Lower lobe of right lung (tissue), 2 donors: ENCODE data around the gene ITPK1. TPM values are rescaled to one million over a fixed set of nuclear protein-coding genes. Genes with fewer than 3 reads are reported as not detected.

Source experiments
- ATAC-seq, 2 donors: fragments of 200-7000 bp; cut with Tn5 transposase; one replicate each; pipeline ENCODE4 v1.9.1; 2020 to 2022; ENCODE audit warnings: mild to moderate bottlenecking in 2 of 2, moderate library complexity in 2 of 2
- DNase-seq: peaks from one replicate; pipeline ENCODE4 v3.0.0-alpha.2; 2020
- H3K27ac ChIP-seq: fragments of 200-600 bp; one replicate; pipeline ENCODE4 v1.8.0; 2022
- H3K27me3 ChIP-seq: fragments of 200-600 bp; one replicate; pipeline ENCODE4 v1.8.0; 2022; ENCODE audit warnings: low read depth
- H3K36me3 ChIP-seq: fragments of 200-600 bp; one replicate; pipeline ENCODE4 v1.8.0; 2022; ENCODE audit warnings: mild to moderate bottlenecking
- H3K4me1 ChIP-seq: fragments of 200-600 bp; one replicate; pipeline ENCODE4 v1.8.0; 2022
- H3K4me3 ChIP-seq: fragments of 200-600 bp; one replicate; pipeline ENCODE4 v1.8.0; 2022; ENCODE audit warnings: mild to moderate bottlenecking
- H3K9me3 ChIP-seq: fragments of 200-600 bp; one replicate; pipeline ENCODE4 v1.8.0; 2022
- intact Hi-C: fragments of 100-400 bp; cut with DNase I; formaldehyde crosslinking; loops from one replicate; pipeline ENCODE4 v1.11.0; 2022
- total RNA-seq: library from RNA; stranded (reverse); fragmentation: NEBNext Ultra II Directional; extraction: Animal tissue kit (Norgen Biotek cat#: 25700); gene quantifications from one replicate; pipeline ENCODE4 v1.2.1, GENCODE V29; 2021
- TF ChIP-seq, protein P1 (sequence below): fragments of 200-600 bp; IDR thresholded peaks from one replicate; pipeline ENCODE4 v1.8.0; 2022; ENCODE audit warnings: antibody characterized with exemption, mild to moderate bottlenecking
- donor health status: DM: no; HTN: yes; CAD: no; lungs with severe emphysema.

ITPK1 gene
- total RNA-seq, 1 donor from 2014 or later, result 129 TPM

DNA sequence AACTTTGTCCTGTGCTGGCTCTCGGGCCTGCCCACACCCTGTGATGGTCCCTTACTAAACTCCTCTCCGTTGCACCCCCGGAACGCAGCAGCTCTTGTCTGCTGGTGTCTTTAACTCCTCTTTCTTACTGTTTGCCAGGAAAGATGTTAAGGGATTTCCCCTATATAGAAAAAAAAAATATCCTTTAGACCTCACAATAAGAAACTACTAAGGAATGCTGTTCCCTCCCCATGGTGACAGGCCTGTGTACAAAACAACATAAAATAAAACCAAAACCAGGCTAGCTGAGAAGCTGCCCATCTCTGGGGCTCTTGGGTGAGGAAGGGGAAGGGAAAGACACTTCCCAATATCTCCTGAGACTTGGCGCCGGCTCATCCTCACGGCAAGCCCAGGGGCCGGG, 97.4 kb downstream of the ITPK1 start:
- ATAC-seq, result no peak
- peaks cover 15% of the 10 kb centered on the region for H3K36me3 ChIP-seq
- TF ChIP-seq, protein P1, sequence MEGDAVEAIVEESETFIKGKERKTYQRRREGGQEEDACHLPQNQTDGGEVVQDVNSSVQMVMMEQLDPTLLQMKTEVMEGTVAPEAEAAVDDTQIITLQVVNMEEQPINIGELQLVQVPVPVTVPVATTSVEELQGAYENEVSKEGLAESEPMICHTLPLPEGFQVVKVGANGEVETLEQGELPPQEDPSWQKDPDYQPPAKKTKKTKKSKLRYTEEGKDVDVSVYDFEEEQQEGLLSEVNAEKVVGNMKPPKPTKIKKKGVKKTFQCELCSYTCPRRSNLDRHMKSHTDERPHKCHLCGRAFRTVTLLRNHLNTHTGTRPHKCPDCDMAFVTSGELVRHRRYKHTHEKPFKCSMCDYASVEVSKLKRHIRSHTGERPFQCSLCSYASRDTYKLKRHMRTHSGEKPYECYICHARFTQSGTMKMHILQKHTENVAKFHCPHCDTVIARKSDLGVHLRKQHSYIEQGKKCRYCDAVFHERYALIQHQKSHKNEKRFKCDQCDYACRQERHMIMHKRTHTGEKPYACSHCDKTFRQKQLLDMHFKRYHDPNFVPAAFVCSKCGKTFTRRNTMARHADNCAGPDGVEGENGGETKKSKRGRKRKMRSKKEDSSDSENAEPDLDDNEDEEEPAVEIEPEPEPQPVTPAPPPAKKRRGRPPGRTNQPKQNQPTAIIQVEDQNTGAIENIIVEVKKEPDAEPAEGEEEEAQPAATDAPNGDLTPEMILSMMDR, result no peak
- DNase-seq, result no peak
- H3K27ac ChIP-seq, result no peak overlapping the region
- peaks cover 10% of the 10 kb centered on the region for H3K4me1 ChIP-seq
- no peaks in the 10 kb centered on the region for H3K9me3 ChIP-seq
- no peak overlapping the region for H3K4me3 ChIP-seq
- H3K27me3 ChIP-seq, result no peaks in the 10 kb centered on the region
- intact Hi-C loops, result no loop called here

DNA sequence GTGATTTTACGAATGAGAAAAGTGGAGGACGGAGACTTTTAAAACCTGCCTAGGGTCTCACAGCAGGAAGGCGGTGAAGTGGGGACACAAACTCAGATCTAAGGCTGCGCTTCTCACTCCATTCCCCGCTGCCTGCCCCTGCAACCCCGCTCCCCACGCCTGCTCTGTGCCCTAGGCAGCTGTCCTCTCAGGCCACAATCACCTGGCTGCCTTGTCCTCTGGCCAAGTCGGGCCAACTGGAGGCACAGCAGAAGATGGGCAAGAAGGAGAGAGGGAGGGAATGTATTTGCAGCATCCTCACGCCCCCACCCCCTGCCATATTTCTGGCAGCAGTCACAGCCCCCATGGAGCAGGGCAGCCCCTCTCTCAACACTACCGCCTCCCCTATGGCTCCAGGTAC, 97.8 kb downstream of the ITPK1 start:
- TF ChIP-seq, protein P1, result no peak
- peaks cover 15% of the 10 kb centered on the region for H3K4me1 ChIP-seq
- H3K27ac ChIP-seq, result no peak overlapping the region
- intact Hi-C loops, result no loop called here
- no peaks in the 10 kb centered on the region for H3K9me3 ChIP-seq
- H3K4me3 ChIP-seq, result no peak overlapping the region
- no peaks in the 10 kb centered on the region for H3K27me3 ChIP-seq
- ATAC-seq (no peak), DNase-seq (no peak)
- H3K36me3 ChIP-seq, result peaks cover 15% of the 10 kb centered on the region

DNA sequence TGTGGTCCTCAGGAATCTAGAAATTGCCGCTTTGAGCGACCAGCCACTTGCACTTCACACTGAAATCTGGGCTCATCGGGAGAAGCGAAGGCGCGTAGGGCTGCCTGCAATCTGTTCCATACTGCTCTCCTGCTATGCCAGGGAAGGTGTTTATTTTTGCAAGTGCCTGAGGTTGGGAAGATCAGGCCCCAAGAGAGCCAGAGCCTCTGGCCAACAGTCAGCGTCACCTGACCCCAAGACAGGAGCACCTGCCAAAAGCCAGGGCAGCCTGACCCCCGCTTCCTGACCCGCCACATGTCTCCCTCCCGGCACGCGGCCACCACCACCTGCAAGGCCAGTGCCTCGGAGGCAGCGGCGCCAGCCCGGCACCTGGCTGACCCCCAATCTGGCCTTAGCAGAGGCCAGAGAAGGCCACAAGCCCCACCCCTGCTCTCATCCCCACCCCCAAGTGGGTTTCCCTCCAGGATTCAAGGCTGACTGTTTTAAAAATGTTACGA, 98.4 kb downstream of the ITPK1 start:
- ATAC-seq (no peak), DNase-seq (no peak)
- TF ChIP-seq, protein P1, result no peak
- no peak overlapping the region for H3K4me3 ChIP-seq
- no peaks in the 10 kb centered on the region for H3K27me3 ChIP-seq
- peaks cover 15% of the 10 kb centered on the region for H3K36me3 ChIP-seq
- peaks cover 19% of the 10 kb centered on the region for H3K4me1 ChIP-seq
- intact Hi-C loops, result no loop called here
- no peak overlapping the region for H3K27ac ChIP-seq
- no peaks in the 10 kb centered on the region for H3K9me3 ChIP-seq

DNA sequence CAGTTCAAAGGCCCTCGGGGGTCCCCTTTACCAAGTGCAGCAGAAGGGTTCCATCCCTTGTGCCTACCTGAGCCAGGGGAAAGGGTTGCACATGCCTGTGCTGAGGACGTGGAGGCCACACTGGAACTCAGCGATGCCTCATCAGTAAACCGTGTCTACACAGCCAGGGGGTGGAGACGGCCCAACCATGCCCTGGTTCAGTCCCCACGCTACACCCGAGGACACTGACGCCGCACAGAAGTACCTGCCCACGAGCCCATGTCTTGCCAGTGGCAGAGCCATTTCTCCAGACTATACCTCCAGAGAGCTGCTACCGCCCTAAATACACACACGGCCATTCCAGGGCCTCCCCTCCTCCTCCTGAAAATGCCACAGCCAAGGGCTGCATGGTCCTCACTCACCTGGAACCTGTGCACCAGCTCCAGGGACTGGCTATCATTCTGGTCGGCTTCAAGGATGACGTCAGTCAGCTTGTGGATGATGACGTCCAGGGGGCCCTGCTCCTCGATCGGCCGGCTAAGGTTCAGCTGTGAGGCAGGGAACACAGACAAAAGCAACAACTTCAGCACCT, 99.4 kb downstream of the ITPK1 start:
- Histone ChIP-seq H3K27me3 (no peaks in the 10 kb centered on the region), H3K36me3 (peaks cover 15% of the 10 kb centered on the region), H3K4me1 (peaks cover 19% of the 10 kb centered on the region), H3K27ac (no peak overlapping the region), H3K4me3 (no peak overlapping the region), H3K9me3 (no peaks in the 10 kb centered on the region)
- ATAC-seq, result no peak
- intact Hi-C loops, result no loop called here
- TF ChIP-seq, protein P1, result no peak
- no peak for DNase-seq

DNA sequence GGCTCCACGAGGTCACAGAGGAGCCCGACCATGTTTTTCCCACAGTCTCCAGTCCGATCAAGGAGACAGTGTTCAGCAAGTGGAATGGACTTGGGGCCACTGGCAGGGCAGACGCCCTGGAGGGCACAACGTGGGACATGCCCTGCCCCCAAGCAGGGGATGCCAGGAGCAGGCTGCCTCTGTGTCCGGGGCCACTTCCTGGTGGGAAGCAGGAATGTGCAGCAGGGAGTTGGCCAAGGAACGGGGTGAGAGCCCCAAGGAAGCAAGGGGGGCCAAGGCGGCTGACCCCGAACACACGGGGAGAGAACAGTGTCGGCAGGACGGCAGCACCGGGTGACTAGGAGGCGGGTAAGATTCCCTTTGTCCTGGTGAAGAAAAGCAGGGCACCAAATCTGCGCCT, 100.2 kb downstream of the ITPK1 start:
- H3K4me3 ChIP-seq, result no peak overlapping the region
- DNase-seq, result no peak
- H3K27ac ChIP-seq, result no peak overlapping the region
- no peaks in the 10 kb centered on the region for H3K9me3 ChIP-seq
- peaks cover 15% of the 10 kb centered on the region for H3K36me3 ChIP-seq
- H3K4me1 ChIP-seq, result peaks cover 19% of the 10 kb centered on the region
- no peak for ATAC-seq
- TF ChIP-seq, protein P1, result no peak
- intact Hi-C loops, result no loop called here
- no peaks in the 10 kb centered on the region for H3K27me3 ChIP-seq
